Measurements from ENCODE around the gene MGAT5.

MGAT5 gene

DNA sequence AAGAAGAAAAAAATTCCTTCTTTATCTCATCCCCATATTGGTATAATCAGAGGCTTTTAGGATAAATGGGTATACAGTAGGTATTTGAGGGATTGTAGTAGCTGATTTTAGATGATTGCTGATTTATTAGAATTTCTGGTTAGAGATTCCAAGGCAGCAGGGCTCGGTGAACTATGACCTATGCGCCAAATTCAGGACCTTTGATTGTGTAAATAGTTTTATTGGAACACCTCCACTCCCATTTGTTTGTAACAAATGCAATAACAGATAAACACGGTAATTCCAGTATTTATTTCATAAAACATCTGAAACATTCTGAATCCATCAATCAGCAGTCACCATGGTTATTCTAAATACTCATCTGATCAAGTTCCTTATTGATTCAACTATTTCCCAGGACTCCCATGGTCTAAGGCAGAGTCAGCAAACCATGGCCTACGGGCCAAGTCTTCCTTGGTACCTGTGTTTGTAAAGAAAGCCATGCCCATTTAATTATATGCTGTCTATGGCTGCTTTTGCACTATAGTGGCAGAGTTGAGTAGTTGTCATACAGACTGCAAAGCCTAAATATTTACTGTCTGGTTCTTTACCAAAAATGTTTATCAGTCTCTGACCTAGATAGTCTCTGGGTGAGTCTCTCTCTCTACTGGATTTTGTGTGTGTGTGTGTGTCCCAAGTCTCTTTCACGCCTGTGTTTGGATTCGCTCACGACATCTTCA, 4.3 kb downstream of the MGAT5 start:
- DNase-seq: no peak

DNA sequence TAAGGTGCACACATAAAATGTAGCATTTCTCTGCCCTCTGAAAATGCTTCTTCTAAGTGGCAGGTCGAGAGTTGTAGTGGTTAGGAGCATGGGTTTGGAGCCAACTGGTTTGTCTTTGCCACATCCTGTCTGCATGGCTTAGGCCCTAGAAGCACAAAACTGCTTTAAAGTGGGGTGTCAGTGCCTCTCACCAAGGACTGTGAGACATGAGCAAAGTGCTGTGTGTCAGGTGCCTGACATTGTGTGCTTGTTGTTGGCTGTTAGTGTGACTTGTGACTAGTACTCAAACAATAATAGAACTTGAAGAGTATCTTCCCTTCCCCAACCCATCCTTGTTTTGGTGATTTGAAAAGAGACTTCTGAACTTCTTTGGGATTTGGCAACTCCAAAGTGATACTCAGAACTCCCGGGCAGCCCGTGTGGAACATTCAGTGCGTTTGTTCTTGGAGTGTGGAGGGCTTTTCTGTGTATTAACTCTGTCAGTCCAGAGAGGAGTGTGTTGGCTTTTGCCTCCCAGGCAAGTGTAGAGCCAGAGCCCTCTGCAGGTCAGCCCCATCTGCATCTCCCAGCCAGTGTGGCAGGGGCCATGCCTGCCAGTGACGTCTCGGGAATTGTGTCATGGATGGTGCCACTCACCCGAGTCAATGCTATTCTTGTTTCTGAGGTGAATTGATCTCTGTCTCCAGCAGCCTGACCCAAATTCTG, 5.0 kb downstream of the MGAT5 start:
- no peak for DNase-seq

DNA sequence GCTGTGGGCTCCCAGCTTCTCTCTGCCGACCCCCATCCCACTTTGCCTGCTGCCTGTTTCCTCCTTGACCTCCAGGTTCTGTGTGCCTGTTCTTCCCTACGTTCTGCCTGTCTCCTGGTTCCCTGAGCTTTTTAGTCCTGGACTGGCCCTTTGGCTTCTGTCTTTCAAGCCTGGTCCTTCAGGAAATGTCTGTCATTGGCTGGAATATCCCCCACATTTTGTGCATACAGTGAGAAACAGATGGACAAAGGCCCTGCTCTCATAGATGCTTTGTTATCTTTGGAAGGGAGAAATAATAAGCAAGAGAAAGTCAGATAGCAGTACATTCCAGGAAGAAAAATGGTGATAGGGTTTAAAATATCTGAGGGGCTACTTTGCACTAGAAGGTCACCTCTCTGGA, 5.7 kb downstream of the MGAT5 start:
- peak in 1 of 2 experiments; percentile 53 for DNase-seq

DNA sequence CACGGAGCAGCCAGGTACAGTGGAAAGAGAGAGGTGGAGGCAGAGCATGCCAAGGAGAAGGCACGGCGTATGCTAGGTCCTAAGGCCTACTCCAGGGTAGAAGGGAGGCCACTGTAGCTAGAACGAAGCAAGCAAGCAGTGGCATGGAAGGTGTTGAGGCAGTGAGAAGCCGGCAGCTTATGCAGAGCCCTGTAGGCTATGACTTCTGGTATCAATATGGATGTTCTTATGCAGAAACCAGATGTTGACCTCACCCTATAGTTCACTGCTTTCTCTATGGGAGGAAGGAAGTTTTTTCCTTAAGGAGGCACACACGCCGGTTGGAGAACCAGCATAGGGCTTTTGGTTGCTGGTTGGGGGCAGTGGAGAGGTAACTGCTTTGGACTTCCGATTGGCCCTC, 6.1 kb downstream of the MGAT5 start:
- no peak for DNase-seq

DNA sequence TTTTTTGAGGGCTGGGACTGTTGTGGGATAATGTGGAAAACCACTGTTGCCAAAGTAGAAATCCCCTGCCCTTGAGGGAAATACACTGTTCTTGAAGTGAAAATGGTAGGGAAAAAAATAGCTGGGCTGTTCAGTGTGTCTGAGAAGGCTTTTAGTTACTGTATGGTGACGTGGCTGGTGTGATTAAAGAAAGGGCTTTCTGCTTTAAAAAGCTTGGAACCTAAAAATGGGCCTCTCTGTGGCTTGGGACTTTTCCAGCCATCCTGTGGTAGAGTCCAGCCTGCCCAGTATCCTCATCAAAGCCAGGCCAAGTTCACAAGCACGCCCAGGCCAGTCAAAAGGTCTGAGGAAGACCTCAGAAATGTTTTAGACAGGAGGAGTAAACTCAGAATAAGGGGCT, 6.8 kb downstream of the MGAT5 start:
- DNase-seq: no peak

DNA sequence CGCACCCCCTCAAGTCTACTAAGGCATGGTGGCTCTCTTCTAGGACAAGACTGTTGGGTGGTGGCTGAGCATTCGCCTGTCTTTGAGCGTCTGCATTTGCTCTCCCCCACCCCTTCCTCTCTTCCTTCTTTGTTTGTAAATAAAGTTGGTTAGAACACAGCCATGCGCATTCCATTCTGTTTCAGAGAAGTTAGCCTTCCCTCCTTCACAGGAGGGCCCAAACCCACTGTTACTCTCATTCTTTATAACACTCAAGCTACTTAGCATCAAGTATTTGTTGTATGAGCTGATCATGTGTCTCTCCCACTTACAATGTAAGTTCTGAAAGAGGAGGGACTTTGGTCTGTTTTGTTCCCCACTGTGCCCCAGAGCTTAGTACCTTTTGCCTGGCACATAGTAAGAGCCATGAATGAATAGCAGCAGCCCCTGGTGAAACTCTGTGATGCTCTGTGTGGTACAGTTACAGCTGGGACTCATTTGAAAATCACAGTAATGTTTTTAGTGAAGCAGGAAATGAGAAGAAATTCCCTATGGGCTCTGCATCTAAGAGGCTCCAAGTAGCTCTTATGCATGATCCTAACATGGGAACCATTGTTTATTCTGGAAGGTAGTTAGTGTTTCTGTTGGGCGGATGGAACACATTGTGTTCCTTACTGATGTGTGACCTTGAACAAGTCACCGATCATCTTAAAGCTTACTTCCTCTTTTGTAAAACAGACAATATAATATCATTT, 7.7 kb downstream of the MGAT5 start:
- no peak for DNase-seq

GRCh38 chr2:134262684-134263083, 8.8 kb downstream of the MGAT5 start:
- DNase-seq: no peak

DNA sequence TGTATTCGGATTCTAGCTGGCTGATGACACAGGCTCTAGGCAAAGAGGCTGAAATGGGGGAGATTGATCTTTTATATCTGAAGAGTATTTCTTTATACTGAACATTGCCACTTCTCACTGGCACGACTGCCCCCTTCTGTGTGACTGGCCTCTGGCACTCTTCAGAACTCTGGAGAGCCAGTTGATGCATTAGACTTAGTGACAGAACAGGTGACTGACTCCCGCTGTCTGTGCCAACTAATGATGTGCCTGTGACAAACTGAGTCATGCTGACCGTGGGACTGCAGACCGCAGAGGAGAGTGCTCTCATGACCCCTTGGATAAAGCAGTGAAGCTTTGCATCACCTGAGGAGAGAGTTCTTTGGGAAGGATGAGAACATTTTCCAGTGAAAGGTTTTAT, 14.4 kb downstream of the MGAT5 start:
- DNase-seq: no peak

DNA sequence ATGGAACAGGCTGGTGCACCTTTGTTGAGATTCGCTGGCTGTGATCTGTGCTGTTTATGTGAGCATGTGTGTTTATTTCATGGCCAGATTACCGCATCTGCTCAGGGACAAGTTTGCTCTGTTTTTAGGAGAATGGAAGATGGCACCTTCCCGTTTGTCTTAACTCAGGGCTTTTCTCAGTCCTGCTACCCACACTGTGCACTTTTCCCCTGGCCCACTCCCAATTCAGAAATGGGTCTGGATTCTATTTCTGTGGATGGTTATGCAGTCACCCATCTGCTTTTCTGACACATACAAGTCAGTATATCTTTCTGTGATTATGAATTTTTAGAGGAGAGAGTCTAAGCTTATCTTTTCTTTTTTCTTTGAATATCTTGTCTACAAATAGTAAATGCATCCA, 15.4 kb downstream of the MGAT5 start:
- DNase-seq: no peak

- DNase-seq: no peak
Observed at GRCh38 chr2:134269972-134270735, 16.3 kb downstream of the MGAT5 start.

DNA sequence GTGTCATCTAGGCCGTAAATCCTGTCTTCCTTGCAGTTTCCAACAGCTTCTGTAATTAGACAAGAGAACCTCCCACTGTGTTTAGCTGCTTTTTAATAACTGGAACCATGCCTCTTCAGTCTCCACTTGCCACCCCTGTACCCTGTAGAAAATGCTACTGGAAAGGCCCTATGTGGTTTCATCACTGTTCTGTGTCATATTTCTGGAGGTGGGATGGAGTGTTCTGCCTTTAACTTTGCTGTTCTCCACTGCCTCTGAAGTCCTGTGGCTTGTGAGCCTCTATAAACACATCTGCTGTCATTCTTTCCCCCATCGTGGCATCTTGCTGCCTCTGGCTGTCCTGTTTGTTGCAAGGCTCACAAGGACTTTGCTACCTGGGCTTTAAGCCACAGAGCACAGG, 17.9 kb downstream of the MGAT5 start:
- DNase-seq: no peak

DNA sequence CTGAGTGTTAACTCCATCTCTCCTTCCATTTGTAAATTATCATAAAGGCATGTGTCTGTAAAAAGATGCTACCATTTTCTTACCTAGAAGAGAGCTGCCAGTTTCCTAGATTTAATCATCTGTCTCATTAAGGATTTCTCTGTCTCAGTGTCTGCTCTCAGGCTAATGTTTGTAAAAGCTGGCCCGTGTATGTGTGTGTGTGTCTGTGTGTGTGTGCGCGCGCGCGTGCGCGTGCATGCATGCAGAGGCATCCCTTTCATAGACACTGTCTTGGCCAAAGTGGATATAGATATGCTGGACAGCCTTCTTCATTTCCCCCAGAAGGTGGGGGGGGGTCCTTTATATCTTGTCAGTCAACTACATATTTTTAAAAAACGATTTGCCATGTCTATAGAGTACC, 18.9 kb downstream of the MGAT5 start:
- no peak for DNase-seq

GRCh38 chr2:134273256-134273983, 19.5 kb downstream of the MGAT5 start:
- DNase-seq: no peak

DNA sequence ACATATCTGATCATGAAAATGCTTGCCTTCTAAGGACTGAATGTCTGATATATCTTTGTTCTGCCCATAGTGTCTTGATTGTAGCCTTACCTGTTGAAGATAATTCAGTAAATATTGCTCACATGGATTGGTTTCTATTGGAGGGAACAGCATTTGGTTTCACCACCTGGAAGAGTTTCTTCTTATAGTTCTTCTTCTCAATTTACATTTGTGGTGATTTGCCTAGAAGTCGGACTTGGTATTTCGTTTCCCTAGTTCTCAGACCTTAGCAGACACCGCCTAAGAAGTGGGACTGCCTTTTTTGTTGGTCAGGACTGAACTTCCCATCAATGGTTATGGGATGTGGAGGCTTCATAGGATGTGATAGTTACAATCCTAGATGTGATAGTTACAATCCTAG, 20.2 kb downstream of the MGAT5 start:
- DNase-seq: no peak

- DNase-seq: no peak
Observed at GRCh38 chr2:134275058-134275862, 21.4 kb downstream of the MGAT5 start.

GRCh38 chr2:134276381-134277172, 22.7 kb downstream of the MGAT5 start:
- DNase-seq: no peak

GRCh38 chr2:134277223-134277622, 23.4 kb downstream of the MGAT5 start:
- no peak for DNase-seq

- no peak for DNase-seq
Observed at GRCh38 chr2:134278553-134278952, 24.7 kb downstream of the MGAT5 start.

DNA sequence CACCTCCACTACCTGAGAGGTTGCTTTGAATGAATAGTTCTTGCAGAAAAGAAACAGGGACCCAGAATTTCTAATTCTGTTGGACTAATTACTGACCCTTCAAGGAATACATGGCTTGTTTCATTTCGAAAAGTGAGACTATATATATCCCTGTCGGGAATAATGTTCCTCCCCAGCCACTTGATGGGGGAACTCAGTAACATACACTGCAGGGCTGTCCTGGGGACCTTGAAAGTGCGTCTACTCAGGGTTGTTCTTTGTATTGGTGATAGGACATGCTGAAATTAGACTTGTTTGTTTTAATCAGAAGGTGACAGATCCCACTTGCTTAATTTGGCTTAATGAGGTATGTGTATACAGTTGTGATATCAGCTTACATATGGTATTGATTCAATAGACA, 25.5 kb downstream of the MGAT5 start:
- no peak for DNase-seq

DNA sequence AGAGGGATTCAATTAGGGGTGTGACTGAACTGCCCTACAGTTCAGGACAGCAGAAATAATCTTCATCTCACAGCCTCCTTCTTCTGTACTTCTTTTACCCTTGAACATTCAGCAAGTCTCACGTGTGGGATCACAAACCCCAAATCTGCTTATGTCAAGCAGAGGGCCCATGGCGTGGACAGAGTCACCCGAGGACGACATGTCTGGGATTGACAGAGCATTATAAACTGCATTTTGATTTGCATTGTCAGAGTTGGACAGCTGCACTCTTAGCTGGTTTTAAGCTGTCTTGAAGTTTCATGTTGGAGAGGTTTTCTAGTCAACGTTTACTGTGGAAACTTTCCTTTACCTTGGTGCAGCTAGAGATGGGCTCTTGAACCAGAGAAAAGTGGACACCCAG, 26.4 kb downstream of the MGAT5 start:
- DNase-seq: no peak

DNA sequence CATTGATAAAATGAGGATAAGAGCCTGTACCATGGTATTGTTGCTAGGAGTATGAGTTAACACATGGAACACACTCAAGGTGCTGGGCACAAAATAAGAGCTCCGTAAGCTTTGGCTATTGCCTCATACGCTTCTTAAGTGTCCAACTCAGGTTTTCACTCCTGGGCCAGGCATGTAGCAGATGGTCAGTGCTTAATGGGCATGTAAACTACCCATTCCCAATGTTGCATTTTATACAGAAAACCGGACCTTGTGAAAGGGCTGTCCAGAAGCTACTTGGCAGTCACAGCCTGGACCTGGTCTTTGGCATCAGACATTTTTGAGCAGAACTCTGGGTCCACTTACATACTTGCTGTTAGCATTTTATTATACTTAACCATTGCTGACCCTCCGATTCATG, 26.9 kb downstream of the MGAT5 start:
- DNase-seq: peak; percentile 15 to 21
